PC-9 (cell line): Measurements from ENCODE around the gene GPC5.
"Not testable (repeated sequence)": the region's sequence is repeated elsewhere in the genome, so short reads cannot be mapped to it uniquely, and the experiment has no call there.

Experiments used
- CTCF ChIP-seq: fragments of 200-600 bp; sonication (generic); conservative IDR thresholded peaks from 2 replicates; pipeline ENCODE4 v1.6.1; 2017; ENCODE audit warnings: mixed run types, antibody characterized with exemption, mild to moderate bottlenecking, moderate library complexity
- EZH2 ChIP-seq: fragments of 200-600 bp; sonication (generic); IDR thresholded peaks from 2 replicates; pipeline ENCODE4 v1.8.0; 2017; ENCODE audit warnings: antibody characterized with exemption, low read depth

GRCh38 chr13:92516878-92517277 lies 1118.5 kb downstream of the GPC5 start:
- TF ChIP-seq CTCF, EZH2: not testable (repeated sequence)
